Motor neuron (in vitro differentiated cells): Measurements from ENCODE around the gene MMAB. TPM values are rescaled to one million over a fixed set of nuclear protein-coding genes. Genes with fewer than 3 reads are reported as not detected.

Experiments used
- ATAC-seq, 8 experiments: fragments of 200-7000 bp; cut with Tn5 transposase; replicated peaks in 6 of 8; 2 replicates each; pipeline ENCODE4 v1.8.0; 2021; ENCODE audit warnings: mild to moderate bottlenecking in 8 of 8, moderate library complexity in 8 of 8
- H3K27ac ChIP-seq, 2 donors: fragments of 250-450 bp; sonication (Bioruptor Pico); 2 replicates each; pipeline ENCODE4 v1.9.0; 2021; ENCODE audit warnings: antibody characterized with exemption in 2 of 2, mild to moderate bottlenecking in 2 of 2, moderate library complexity in 1 of 2
- H3K4me1 ChIP-seq, 2 donors: fragments of 250-450 bp; sonication (Bioruptor Pico); replicated peaks in 1 of 2; 2 replicates each; pipeline ENCODE4 v1.6.1; 2021; ENCODE audit warnings: antibody characterized with exemption in 2 of 2, mild to moderate bottlenecking in 2 of 2, moderate library complexity in 1 of 2
- H3K4me3 ChIP-seq, 5 donors: fragments of 250-450 bp; sonication (Bioruptor Pico); 2 replicates each; pipeline ENCODE4 v1.9.0; 2021; ENCODE audit warnings: antibody characterized with exemption in 5 of 5, mild to moderate bottlenecking in 5 of 5, moderate library complexity in 4 of 5
- WGBS, 10 experiments: fragments of 450-650 bp; shearing (Covaris generic); methylation state at CpG; one replicate each; pipeline ENCODE4 v1.0.0; 2022; 5-methylcytosine and 5-hydroxymethylcytosine counted together
- in situ Hi-C, 9 experiments: fragments of 400-800 bp; cut with MboI; loops; one replicate each; pipeline ENCODE4 v1.15.0; 2021; ENCODE audit warnings: low sequenced_read_pairs in 9 of 9, low pct_unique_long_range_greater_than_20kb in 2 of 9; ENCODE audit not compliant: unreplicated experiment in 9 of 9
- total RNA-seq, 8 experiments: library from RNA; unstranded; fragments of 300-600 nt; gene quantifications; 2 replicates each; pipeline versions ENCODE4 v1.2.3 to v1.2.4, GENCODE V29; 2022

Gene MMAB
- total RNA-seq, 8 experiments from 2014 or later: 15.1 to 74.6 (median 25.7) TPM

DNA sequence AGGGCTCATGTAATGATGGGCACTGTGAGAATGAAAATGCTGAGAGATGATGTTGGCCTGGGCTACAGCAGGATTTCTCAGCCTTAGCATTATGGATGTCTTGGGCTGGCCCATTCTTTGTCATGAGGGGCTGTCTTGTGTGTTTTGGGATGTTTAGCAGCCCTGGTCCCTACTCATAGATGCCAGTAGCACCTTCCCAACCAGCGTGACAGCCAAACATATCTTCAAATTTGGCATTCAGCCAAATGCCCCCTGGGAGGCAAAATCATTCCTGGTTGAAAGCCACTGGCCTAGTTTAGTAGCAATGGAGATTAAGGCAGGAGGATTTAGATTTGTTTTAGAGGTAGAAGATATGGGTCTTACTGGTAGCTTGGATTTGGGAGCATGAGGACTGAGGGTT is 69.2 kb downstream of the MMAB start:
- 83 to 100% methylated on average over 1 of the region's 1 CpG; no CpG with 5 or more reads in 8 of the 10 experiments for WGBS, 10 experiments
- Histone ChIP-seq H3K4me3 (no peak overlapping the region), H3K27ac (no peak overlapping the region), H3K4me1 (no peaks in the 10 kb centered on the region)
- in situ Hi-C loops: no loop called here
- peak in 1 of 8 experiments; percentile 48 for ATAC-seq

Other genes with a start within 250 kb of the MMAB start
- gene MYO1H, start 225.6 kb downstream of the MMAB start, total RNA-seq: under 1 TPM; 0.09 to 0.95 (median 0.46) TPM
- gene KCTD10, start 96.2 kb downstream of the MMAB start, total RNA-seq: 10 to 100 TPM; 21.9 to 53.6 (median 40.2) TPM
- 10 to 100 TPM; 13.4 to 47.7 (median 24.3) TPM for gene UBE3B, start 95.9 kb downstream of the MMAB start, total RNA-seq
- 10 to 100 TPM in 7 of 8 experiments, 1 to 10 TPM in 1; 8.6 to 27.8 (median 20.8) TPM for gene MVK, start 290 bp upstream of the MMAB start, total RNA-seq
- gene FAM222A, start 140.3 kb upstream of the MMAB start, total RNA-seq: 10 to 100 TPM in 3 of 8 experiments, 1 to 10 TPM in 4, under 1 TPM in 1; 0.73 to 17.8 (median 8.1) TPM